GM12892 (cell line): Measurements from ENCODE around the gene KMT2B.
"Not testable (repeated sequence)": the region's sequence is repeated elsewhere in the genome, so short reads cannot be mapped to it uniquely, and the experiment has no call there.

Source experiments
- DNase-seq: peaks from one replicate; pipeline ENCODE4 v3.0.0; 2011; ENCODE audit not compliant: insufficient read length
- FAIRE-seq: peaks from 2 replicates; lab custom pipeline; 2011; peaks lifted over from hg19 to GRCh38; lab: Jason Lieb, UNC
- POLR2A ChIP-seq: IDR thresholded peaks from 2 replicates; pipeline ENCODE4 v1.6.1; 2011; ENCODE audit warnings: low read depth, low read length, control low read depth
- POLR2AphosphoS5 ChIP-seq: IDR thresholded peaks from 2 replicates; pipeline ENCODE4 v1.6.1; 2011; ENCODE audit warnings: low read depth, low read length, control low read depth
- TAF1 ChIP-seq: IDR thresholded peaks from 2 replicates; pipeline ENCODE4 v1.6.1; 2011; ENCODE audit warnings: low read depth, mild to moderate bottlenecking, control low read depth, low read length, borderline replicate concordance

Gene KMT2B

DNA sequence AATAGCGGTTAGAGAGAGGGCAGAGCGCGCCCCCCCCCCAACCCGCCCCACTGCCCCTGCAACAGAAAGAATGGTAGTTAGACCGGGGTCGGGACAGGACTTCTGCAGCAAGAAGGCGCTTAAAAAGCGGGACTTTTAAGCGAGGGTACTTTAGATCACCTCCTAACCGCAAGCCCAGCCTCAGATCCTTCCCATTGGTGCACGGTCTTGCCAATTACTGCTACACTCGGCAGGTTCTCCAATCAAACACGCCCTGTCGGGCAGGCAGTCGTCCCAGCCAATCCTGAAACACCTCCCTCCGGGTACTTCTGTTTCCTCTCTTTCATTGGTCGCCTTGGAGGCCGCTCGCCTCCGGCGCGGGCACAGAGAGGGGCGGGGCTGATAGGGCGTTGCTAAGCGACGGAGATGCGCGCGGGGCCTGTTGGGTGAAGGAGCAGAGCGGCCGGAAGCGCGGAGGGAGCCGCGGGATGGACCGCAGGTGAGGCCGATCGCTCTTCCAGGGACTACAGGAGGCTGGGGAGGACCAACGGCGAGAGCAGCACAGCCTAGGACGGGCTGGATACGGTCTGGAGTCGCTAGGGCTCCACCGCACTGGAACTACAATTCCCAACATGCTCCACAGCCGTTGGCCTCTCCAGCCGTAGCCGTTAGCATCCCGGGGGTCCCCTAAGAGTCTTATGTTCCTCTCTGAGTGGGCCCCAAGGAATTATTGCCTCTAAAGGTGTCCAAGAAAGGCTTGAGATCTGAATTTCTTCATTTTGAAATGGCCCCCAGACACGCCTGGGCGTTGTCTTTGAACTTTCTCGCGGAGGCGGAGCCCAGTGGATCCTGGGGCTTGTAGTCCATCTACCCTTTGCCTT, 40.2 kb downstream of the KMT2B start, which contains the start of gene PROSER3:
Gene PROSER3, plus strand, starts transcription at position 428 of the 860 bp plus-strand sequence. Its CDS starts 40 bp downstream, at position 468.
- FAIRE-seq (peak; percentile 92), DNase-seq (peak; percentile 98)
- TF ChIP-seq POLR2A (peak; percentile 83), POLR2AphosphoS5 (peak; percentile 89), TAF1 (no peak)

DNA sequence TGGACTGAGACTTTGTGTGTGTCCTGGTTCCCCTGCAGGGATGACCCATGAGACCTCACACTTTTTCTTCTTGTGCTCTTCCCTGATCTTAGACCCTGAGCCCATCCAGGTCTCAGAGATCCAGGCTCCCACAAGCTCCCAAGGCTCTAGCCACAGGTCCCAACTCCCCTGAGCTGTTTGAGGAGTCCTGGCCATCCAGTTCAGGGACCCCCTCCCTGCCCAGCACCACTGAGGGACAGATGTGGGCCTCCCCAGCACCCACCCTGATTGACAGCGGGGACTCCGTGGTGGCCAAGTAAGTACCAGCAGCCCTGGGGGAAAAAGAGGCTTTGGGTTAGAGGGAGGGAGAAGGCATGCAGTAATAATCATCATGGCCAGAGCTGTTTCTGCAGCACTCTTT, 41.9 kb downstream of the KMT2B start:
- TF ChIP-seq POLR2AphosphoS5, result no peak
- no peak for TF ChIP-seq TAF1
- no peak for TF ChIP-seq POLR2A
- DNase-seq, result no peak
- no peak for FAIRE-seq

DNA sequence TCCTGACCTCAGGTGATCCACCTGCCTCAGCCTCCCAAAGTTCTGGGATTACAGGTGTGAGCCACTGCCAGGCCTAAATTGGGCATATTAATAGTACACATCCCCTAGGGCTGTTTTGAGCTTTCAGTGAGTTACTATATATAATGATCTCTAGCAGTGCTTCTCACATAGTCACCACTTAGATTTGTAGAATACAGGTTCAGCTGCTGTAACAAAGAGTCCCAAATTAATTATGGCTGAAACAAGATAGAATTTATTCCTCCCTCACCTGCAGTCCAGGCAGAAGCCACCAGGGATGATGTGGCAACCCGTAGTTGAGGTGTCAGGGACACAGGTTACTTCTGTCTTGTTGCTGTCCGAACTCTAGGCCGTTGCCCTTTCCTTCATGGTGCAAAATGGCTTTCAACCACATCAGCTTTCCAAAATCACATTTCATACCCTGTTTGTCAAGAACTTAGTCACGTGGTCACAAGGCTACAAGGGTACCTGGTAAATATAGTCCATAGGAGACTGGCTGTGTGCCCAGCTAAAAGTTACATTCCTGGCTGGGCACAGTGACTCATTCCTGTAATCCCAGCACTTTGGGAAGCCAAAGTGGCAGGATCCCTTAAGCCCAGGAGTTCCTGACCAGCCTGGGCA, 43.0 kb downstream of the KMT2B start:
- FAIRE-seq, result no peak

DNA sequence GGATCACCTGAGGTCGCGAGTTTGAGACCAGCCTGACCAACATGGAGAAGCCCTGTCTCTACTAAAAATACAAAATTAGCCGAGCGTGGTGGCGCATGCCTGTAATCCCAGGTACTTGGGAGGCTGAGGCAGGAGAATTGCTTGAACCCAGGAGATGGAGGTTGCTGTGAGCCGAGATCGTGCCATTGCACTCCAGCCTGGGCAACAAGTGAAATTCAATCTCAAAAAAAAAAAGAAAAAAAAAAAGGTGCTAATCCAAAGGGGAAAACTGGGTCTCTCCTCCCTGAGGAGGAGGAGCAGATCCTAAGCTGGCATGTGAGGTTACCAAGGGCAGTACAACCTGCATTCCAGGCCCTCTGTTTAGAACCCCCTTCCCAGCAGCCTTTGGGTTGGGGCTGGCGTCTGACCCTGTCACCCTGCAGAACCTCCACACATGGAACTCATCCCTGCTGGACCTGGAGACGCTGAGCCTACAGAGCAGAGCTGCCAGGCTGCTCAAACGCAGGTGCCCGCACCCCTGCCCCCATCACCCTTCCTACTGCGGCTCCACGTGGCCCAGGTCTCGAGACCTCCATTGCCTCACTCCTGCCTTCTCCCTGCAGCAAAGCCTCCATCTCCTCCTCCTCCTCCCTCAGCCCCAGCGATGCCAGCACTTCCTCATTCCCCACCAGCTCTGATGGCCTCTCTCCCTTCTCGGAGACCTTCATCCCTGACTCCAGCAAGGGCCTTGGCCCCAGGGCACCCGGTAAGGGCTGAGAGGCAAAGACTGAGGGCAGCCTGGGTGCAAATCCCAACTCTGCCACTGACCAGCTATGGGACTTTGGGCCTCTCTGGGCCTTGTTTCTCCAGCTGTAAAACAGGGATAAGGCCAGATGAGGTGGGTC, 46.9 kb downstream of the KMT2B start:
- TF ChIP-seq TAF1 (no peak), POLR2A (no peak), POLR2AphosphoS5 (no peak)
- no peak for DNase-seq
- no peak for FAIRE-seq

More for the DNA sequence above, 43.0 kb downstream of the KMT2B start:
- no peak for TF ChIP-seq TAF1
- TF ChIP-seq POLR2AphosphoS5, result no peak
- TF ChIP-seq POLR2A, result no peak
- DNase-seq, result no peak

DNA sequence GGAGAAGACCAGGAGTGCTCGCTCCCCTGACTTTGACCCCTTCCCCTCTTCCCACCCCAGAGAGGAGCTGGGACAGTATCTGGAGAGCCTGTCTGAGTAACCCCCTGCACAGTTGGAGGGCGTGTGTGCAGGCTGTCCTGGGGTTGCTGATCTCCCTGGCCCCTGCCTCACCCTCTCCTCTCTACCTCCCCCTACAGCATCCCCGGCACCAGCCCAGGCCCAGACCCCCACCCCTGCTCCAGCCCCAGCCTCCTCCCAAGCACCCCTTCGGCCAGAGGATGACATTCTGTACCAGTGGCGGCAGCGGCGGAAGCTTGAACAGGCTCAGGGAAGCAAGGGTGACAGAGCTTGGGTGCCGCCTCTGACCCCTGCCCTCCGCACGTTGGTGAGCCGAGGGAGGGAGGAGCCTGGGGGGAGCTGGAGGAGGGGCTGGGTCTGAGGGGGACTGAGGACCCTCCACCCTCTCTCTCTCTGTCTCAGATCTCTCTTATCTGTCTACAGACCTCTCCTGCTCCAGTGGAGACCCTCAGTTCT, 48.8 kb downstream of the KMT2B start:
- TF ChIP-seq POLR2A (no peak), POLR2AphosphoS5 (no peak), TAF1 (no peak)
- FAIRE-seq, result no peak
- DNase-seq, result no peak

DNA sequence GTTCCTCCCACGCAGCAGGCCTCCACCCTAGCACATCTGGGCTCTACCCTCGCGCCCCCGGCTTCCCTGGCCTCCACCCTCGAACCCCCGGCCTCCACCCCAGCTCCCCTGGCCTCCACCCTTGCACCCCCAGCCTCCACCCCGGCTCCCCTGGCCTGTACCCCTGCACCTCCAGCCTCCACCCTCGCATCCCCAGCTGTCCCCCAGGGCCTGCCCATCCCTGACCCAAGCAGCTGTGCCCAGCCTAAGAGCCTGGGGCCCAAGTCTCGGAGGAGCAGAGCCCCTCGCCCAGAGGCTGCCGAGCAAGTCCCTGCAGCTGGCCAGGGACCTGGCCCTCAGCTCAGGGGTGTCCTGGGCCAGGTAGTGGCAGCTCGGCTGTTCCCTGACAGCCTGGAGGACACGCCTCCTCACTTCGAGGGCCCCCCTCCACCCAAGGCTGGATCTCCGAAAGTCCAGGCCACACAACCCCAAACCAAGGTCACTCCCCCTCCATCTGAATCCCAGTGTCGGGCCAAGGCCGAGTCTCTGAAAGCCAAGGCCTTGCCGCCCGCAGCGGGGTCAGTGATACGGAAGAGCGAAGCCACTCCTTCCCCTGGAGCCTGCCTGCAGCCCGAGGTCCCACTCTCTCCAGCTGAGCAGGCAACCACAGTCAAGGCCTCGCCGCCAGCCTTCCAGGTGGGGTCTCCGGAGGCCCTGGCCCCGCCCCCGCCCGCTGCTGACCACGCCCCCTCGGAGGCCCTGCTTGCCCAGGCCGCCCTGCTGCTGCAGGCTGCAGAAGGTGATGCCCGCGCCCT, 49.7 kb downstream of the KMT2B start:
- FAIRE-seq, result no peak
- no peak for DNase-seq
- TF ChIP-seq TAF1 (no peak), POLR2A (no peak), POLR2AphosphoS5 (no peak)

DNA sequence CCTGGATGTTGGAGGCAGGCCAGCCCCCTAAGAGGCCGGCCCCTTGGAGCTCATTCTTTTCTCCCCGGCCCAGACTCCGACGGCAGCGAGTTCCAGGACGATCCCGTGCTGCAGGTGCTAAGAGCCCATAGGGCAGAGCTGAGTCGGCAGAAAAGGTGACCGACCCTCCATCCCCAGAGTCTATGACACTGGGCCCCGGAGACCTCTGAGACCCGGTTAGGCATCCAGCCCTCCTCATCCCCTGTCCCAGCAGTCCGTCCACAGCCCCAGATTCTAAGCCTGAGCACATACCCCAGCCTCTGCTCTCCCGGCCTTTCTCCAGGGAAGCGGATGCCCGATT, 50.2 kb downstream of the KMT2B start:
- DNase-seq (no peak), FAIRE-seq (no peak)
- TF ChIP-seq TAF1 (no peak), POLR2AphosphoS5 (no peak), POLR2A (no peak)

DNA sequence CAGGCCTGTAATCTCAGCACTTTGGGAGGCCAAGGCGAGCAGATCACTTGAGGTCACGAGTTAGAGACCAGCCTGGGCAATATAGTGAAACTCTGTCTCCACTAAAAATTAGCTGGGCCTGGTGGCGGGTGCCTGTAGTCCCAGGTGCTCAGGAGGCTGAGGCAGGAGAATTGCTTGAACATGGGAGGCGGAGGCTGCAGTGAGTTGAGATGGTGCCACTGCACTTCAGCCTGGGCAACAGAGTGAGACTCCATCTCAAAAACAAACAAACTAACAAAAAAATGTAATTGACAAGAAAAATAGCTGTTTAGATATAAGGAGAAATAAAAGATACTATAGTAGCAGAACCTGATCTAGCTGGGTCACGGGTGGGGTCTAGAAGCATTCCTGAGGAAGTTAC, 54.6 kb downstream of the KMT2B start:
- DNase-seq, FAIRE-seq: not testable (repeated sequence)

DNA sequence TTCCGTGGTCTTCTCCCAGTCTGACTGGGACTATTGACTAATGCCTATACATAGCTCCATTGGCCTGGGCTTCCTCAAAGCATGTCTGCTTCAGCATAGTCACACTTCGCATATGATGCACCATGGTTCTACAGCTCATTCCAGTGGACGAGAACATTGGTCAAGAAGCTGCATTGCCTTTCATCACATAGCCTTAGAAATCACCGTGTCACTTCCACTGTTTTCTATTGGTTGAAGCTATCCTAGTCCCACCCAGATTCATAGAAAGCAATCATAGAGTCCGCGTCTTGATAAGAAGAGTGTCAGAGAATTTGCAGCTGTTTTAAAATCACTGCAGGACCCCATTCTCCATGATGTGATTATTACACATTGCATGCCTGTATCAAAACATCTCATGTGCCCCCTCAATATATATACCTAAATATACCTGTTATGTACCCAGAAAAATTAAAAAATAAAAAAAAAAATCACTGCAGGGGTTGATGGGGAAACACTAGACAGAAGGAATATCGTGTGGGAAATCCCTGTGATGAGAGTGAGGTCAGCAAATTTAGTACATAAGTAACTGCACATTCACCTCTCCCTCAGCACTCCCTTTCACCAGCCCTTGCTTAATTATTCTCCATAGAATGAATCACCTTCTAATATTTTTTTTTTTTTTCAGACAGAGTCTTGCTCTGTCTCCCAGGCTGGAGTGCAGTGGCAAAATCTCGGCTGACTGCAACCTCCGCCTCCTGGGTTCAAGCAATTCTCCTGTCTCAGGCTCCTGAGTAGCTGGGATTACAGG, 55.4 kb downstream of the KMT2B start:
- FAIRE-seq, result no peak
- TF ChIP-seq TAF1, result no peak
- no peak for TF ChIP-seq POLR2A
- TF ChIP-seq POLR2AphosphoS5, result no peak
- no peak for DNase-seq
